Mucosa of stomach (tissue), 1 donor: ENCODE results near the gene CXCL5.
"Not testable (repeated sequence)": the region's sequence is repeated elsewhere in the genome, so short reads cannot be mapped to it uniquely, and the experiment has no call there.

ENCODE experiments used
- H3K27me3 ChIP-seq: one replicate; pipeline ENCODE4 v1.7.0; 2013; ENCODE audit warnings: mild to moderate bottlenecking, low read length; ENCODE audit not compliant: control insufficient read depth, insufficient read depth
- H3K36me3 ChIP-seq: one replicate; pipeline ENCODE4 v1.7.0; 2013; ENCODE audit warnings: low read length; ENCODE audit not compliant: control insufficient read depth, insufficient read depth
- H3K4me1 ChIP-seq: one replicate; pipeline ENCODE4 v1.7.0; 2013; ENCODE audit warnings: mild to moderate bottlenecking, low read length; ENCODE audit not compliant: control insufficient read depth, insufficient read depth
- H3K4me3 ChIP-seq: one replicate; pipeline ENCODE4 v1.7.0; 2013; ENCODE audit warnings: low read length
- H3K9ac ChIP-seq: one replicate; pipeline ENCODE4 v1.7.0; 2013; ENCODE audit warnings: mild to moderate bottlenecking, low read length, moderate library complexity
- H3K9me3 ChIP-seq: one replicate; pipeline ENCODE4 v1.7.0; 2013; ENCODE audit warnings: mild to moderate bottlenecking, low read length, moderate library complexity; ENCODE audit not compliant: control insufficient read depth
- donor health status: Pancreatic carcinoma.

Gene CXCL5

DNA sequence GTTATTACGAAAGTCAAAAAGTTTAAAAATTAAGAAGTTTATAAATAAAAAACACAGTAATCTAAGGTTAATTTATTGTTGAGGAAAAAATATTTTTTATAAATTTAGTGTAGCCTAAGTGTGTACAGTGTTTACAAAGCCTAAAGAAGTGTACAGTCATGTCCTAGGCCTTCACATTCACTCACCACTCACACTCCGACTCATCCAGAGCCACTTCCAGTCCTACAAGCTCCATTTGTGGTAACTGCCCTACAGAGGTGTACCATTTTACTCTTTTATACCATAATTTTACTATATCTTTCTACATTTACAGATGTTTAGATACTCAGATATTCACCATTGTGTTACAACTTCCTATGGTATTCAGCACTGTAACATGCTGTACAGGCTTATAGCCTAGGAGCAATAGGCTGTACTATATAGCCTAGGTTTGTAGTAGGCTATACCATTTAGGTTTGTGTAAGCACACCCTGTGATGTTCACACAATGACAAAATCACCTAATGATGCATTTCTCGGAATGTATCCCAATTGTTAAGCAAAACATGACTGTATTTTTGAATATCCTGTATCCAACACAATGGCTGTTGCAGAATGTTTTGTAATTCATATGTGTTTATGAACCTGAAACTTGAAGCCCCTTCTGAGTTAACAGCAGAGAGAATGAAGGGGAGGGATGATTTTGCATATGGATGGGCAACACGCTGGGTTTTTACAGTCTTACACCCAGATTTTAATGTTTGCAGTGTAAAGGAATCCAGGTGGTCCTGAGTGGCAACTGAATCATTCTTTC, 13.5 kb downstream of the CXCL5 start:
- no peaks in the 10 kb centered on the region for H3K36me3 ChIP-seq
- no peak overlapping the region for H3K4me3 ChIP-seq
- H3K9ac ChIP-seq, result no peak overlapping the region

DNA sequence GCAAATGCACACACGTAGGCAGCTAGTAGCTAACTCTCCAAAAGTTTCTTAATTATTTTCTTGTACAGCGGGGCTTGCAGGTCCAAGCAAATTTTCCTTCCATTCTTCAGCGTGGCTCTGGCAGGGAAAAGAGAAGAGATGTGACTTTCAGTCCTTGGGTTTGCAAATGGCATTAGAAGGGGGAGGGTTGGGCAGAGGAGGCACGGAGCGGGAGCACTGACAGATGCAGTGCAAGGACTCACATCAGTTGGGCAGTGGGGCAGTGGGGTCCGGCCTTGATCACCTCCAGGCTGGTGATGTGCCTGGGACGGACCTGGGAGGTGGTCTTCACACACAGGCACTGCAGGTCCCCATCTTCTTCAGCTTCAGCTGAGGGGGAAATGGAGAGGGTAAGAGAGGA, 17.3 kb downstream of the CXCL5 start:
- H3K9ac ChIP-seq, H3K9me3 ChIP-seq: not testable (repeated sequence)

More for the DNA sequence above, 13.5 kb downstream of the CXCL5 start:
- no peaks in the 10 kb centered on the region for H3K9me3 ChIP-seq
- no peaks in the 10 kb centered on the region for H3K27me3 ChIP-seq
- H3K4me1 ChIP-seq, result no peaks in the 10 kb centered on the region

DNA sequence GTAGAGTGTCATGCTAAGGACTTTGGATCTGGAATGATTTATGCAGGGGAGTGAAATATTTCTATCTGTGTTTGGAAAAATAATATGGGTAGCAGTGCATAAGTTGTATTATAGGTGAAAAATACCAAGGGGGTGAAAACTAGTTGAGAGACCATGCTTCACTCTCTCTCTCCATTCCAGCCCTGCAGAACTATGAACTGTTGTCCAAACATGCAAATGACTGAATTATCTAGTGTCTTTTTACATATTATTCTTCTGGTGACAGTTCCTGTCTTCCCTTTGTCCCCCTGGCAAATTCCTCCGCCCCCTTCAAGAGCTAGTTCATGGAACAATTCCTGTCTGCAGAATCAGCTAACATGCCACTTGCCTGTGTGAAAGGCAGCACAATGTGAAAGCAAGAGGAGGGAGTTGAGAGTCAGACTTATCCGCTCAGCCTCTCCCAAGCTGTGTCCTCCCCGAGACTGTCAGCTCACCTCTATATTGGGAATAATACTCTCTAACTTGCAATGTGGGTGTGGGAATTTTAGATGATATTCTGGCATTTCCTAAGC, 19.0 kb downstream of the CXCL5 start:
- no peak overlapping the region for H3K4me3 ChIP-seq
- H3K27me3 ChIP-seq, result no peaks in the 10 kb centered on the region
- H3K36me3 ChIP-seq, result no peaks in the 10 kb centered on the region
- peaks cover 4% of the 10 kb centered on the region for H3K4me1 ChIP-seq
- no peak overlapping the region for H3K9ac ChIP-seq
- no peaks in the 10 kb centered on the region for H3K9me3 ChIP-seq

More for the DNA sequence above, 17.3 kb downstream of the CXCL5 start:
- not testable (repeated sequence) for H3K4me1 ChIP-seq, H3K36me3 ChIP-seq, H3K4me3 ChIP-seq, H3K27me3 ChIP-seq

DNA sequence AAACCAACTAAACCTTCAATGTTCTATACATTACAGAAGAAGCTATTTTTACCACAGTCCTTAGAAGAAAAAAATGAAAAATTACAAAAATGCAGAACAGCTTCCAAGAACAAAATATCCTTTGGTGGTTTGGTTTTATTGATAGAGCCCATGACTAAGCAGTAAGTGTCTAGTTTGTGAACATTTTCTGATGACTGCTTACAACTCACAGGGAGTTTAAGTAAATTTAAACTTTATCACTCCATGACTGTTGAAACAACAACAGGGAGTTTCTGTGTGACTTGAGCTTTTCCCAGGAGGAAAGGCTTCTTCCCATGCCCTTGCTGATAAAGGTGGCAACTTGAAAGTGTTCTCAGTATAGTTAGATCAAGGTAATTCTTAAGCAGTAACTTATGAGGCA, 19.6 kb downstream of the CXCL5 start:
- Histone ChIP-seq H3K9ac (no peak overlapping the region), H3K27me3 (no peaks in the 10 kb centered on the region), H3K36me3 (no peaks in the 10 kb centered on the region), H3K9me3 (no peaks in the 10 kb centered on the region), H3K4me3 (no peak overlapping the region), H3K4me1 (peaks cover 4% of the 10 kb centered on the region)

DNA sequence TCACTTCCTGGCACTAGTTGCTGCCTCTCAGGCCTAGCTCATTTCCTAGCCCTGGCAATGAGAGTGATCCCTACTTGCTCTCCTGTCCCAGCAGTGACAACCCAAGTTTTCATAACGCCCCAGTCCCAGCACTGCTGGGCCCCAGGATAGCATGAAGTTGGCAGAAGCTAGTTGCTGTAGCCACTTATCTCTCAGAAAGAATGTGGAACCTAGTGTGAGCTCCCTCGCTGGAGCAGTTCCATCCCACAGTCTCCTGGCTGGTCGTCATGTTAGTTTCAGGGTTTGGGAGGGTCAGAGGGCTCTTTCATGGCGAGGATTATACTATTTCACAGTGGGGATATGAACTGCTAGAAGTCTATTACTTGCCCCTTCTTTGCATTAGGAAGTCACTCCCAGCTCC, 21.8 kb downstream of the CXCL5 start:
- no peaks in the 10 kb centered on the region for H3K36me3 ChIP-seq

DNA sequence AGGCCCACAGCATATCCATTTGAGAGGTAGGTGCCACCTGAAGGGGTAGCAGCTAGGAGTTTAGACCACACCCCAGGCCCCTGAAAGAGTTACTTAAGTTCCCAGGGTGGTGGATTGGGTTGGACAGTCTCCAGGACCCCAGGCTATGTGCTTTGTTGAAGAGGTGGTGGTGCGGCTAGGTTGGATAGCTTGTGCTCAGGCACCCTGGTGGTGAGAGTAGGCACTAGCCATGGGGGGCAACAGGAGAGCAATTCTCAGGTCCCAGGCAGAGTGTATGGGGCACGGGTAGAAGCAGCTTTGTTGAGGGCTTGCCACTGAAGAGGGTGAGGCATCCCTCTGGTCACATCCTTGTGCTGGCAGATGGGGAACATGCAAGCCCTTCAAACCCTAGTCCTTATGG, 22.3 kb downstream of the CXCL5 start:
- Histone ChIP-seq H3K9me3 (no peaks in the 10 kb centered on the region), H3K4me1 (peaks cover 4% of the 10 kb centered on the region), H3K36me3 (no peaks in the 10 kb centered on the region), H3K9ac (no peak overlapping the region), H3K27me3 (no peaks in the 10 kb centered on the region), H3K4me3 (no peak overlapping the region)

More for the DNA sequence above, 21.8 kb downstream of the CXCL5 start:
- no peak overlapping the region for H3K9ac ChIP-seq
- peaks cover 4% of the 10 kb centered on the region for H3K4me1 ChIP-seq
- H3K4me3 ChIP-seq, result no peak overlapping the region
- H3K9me3 ChIP-seq, result no peaks in the 10 kb centered on the region
- no peaks in the 10 kb centered on the region for H3K27me3 ChIP-seq

DNA sequence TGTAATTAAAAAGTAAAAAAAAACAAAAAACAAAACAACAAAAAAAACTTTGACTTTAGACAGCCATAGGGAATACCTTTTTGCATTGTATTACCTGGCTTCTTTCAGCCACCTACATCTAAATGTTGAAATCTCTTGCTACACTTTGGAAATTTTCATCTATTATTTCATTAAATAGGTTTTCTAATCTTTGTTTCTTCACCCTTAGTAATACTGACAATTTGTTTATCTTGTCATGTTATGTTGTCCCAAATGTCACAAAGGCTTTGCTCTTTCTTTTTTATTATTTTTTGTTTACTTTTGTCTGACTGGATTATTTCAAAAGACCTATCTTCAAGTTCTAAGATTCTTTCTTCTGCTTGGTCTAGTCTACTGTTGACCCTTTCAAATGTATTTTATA, 24.1 kb downstream of the CXCL5 start:
- Histone ChIP-seq H3K36me3 (no peaks in the 10 kb centered on the region), H3K9me3 (no peaks in the 10 kb centered on the region), H3K27me3 (no peaks in the 10 kb centered on the region), H3K4me3 (no peak overlapping the region), H3K4me1 (peaks cover 4% of the 10 kb centered on the region), H3K9ac (no peak overlapping the region)

DNA sequence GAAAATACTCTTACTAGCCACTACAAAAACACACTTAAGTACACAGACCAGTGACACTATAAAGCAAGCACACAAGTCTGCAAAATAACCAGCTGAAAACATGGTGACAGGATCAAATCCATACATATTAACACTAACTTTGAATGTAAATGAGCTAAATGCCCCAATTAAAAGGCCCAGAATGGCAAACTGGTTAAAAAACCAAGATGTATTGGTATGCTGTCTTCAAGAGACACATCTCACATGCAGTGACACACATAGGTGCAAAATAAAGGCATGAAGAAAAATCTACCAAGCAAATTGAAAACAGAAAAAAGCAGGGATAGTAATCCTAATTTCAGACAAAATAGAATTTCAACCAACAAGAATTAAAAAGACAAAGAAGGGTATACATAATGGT, 27.5 kb downstream of the CXCL5 start:
- Histone ChIP-seq H3K36me3 (no peaks in the 10 kb centered on the region), H3K9me3 (no peaks in the 10 kb centered on the region), H3K27me3 (no peaks in the 10 kb centered on the region), H3K9ac (no peak overlapping the region), H3K4me1 (no peaks in the 10 kb centered on the region), H3K4me3 (no peak overlapping the region)

DNA sequence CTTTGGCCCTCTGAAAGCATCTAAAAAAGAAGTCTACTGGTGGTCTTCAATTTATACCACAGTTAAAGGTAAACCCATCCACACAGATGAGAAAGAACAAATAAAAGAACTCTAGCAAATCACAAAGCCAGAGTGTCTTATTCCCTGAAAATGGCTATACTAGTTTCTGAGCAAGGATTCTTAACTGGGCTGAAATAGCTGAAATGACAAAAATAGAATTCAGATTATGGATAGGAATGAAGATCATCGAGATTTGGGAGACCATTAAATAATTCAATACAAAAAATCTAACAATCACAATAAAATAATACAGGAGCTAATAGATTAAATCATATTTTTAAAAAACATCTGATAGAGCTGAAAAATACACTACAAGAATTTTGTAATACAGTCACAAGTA, 28.5 kb downstream of the CXCL5 start:
- Histone ChIP-seq H3K36me3 (no peaks in the 10 kb centered on the region), H3K27me3 (no peaks in the 10 kb centered on the region), H3K4me1 (no peaks in the 10 kb centered on the region), H3K9ac (no peak overlapping the region), H3K4me3 (no peak overlapping the region), H3K9me3 (no peaks in the 10 kb centered on the region)

DNA sequence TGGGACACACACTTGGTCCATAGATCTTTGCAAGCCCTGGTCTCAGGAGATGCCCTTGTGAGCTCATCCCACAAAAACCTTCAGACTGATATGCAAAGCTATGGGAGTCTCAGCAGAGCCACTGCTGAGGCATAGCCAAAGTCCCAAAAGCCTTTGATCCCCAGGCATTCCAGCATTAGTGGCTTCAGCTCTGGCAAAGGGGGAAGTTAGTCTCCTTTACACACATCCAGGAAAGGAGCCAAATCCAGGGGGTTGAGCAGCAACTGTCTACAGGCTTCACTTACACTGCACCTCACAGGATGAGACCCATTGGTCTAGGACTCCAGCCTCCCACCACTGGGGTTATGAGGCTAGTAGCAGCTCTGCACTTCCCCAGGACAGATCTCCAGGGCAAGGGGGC, 30.6 kb downstream of the CXCL5 start:
- Histone ChIP-seq H3K27me3 (no peaks in the 10 kb centered on the region), H3K4me1 (peaks cover 3% of the 10 kb centered on the region), H3K4me3 (no peak overlapping the region), H3K9me3 (no peaks in the 10 kb centered on the region), H3K36me3 (no peaks in the 10 kb centered on the region), H3K9ac (no peak overlapping the region)

DNA sequence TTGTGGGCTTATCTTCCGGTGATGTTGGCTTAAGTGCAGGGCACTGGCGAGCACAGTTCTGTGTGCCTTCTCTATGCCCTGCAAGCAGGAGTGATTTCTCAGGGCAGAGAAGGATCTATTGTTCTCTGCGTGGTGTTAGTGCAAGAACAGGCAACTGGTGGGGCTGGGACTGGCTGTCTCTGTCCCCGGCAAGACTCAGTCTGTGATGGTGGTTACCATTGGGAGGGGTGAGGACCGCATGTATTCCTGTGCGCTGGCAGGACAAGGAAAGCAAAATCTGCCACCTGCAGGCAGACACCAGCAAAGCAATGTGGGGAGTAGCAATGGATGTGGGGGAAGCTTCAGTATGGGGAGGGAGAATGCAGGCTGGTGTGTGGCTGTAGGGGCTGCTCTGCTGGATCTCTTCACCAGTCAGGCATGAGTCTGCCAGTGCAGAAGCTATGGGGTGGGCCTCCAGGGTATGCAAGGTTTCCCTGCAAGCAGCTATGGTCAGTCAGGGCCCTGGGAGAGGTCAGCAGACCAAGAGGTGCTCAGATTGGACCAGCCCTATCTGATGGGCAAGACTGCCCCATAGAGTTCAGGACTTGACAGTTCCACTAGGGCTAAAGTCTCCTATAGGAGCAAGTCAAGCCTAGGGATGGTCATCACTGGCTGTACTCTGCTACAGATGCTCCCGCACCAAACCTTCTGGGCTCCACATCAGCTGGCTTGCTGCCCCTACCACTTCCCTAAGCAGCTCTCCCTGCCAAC, 33.4 kb downstream of the CXCL5 start:
- no peak overlapping the region for H3K9ac ChIP-seq
- H3K4me1 ChIP-seq, result peaks cover 3% of the 10 kb centered on the region
- no peaks in the 10 kb centered on the region for H3K27me3 ChIP-seq
- H3K9me3 ChIP-seq, result no peaks in the 10 kb centered on the region
- H3K4me3 ChIP-seq, result no peak overlapping the region
- H3K36me3 ChIP-seq, result no peaks in the 10 kb centered on the region

DNA sequence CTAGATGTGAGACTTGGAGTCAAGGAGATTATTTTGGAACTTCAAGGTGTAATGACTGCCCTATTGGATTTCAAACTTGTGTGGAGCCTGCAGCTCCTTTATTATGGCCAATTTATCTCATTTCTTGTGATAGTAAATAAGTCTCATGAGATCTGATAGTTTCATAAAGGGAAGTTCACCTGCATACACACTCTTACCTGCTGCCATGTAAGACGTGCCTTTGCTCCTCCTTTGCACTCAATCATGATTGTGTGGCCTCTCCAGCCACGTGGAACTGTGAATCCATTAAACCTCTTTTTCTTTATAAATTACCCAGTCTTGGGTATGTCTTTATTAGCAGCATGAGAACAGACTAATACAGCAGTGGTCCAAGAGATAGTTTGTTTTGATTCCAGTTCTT, 35.8 kb downstream of the CXCL5 start:
- H3K4me1 ChIP-seq, result peaks cover 3% of the 10 kb centered on the region
- H3K27me3 ChIP-seq, result no peaks in the 10 kb centered on the region
- H3K36me3 ChIP-seq, result no peaks in the 10 kb centered on the region
- H3K9ac ChIP-seq, result no peak overlapping the region
- no peaks in the 10 kb centered on the region for H3K9me3 ChIP-seq
- H3K4me3 ChIP-seq, result no peak overlapping the region
